SK-N-SH treated with all-trans-retinoic acid at 6 μM for 48 hours (cell line): ENCODE results near the gene CACNA2D2.

ENCODE experiments used
- ATAC-seq: fragments of 200-7000 bp; cut with Tn5 transposase; 3 replicates; pipeline ENCODE4 v1.9.1; 2020; ENCODE audit warnings: mild to moderate bottlenecking, moderate library complexity
- ARNTL ChIP-seq: fragments of 450-650 bp; formaldehyde crosslinking; IDR thresholded peaks from 2 replicates; pipeline ENCODE4 v1.5.0; 2020; ENCODE audit warnings: low read depth, mild to moderate bottlenecking, moderate library complexity, borderline replicate concordance
- BACH2 ChIP-seq: fragments of 250-450 bp; sonication (Bioruptor Pico); IDR thresholded peaks from 2 replicates; pipeline ENCODE4 v1.9.0; 2021; ENCODE audit warnings: mild to moderate bottlenecking, borderline replicate concordance
- CREB5 ChIP-seq: fragments of 250-450 bp; sonication (Bioruptor Pico); IDR thresholded peaks from 2 replicates; pipeline ENCODE4 v1.5.1; 2020; ENCODE audit warnings: low read depth, mild to moderate bottlenecking, moderate library complexity
- CSDC2 ChIP-seq: fragments of 250-450 bp; sonication (Bioruptor Pico); IDR thresholded peaks from 2 replicates; pipeline ENCODE4 v1.5.0; 2020; ENCODE audit warnings: mild to moderate bottlenecking, moderate library complexity
- CSRNP3 ChIP-seq: fragments of 250-450 bp; sonication (Bioruptor Pico); IDR thresholded peaks from 2 replicates; pipeline ENCODE4 v1.5.1; 2021; ENCODE audit warnings: mild to moderate bottlenecking, moderate library complexity
- ESRRG ChIP-seq: fragments of 250-450 bp; sonication (Bioruptor Pico); IDR thresholded peaks from 2 replicates; pipeline ENCODE4 v1.6.1; 2021; ENCODE audit warnings: mild to moderate bottlenecking
- GLIS3 ChIP-seq: fragments of 250-450 bp; sonication (Bioruptor Pico); IDR thresholded peaks from 2 replicates; pipeline ENCODE4 v1.5.0; 2020; ENCODE audit warnings: mild to moderate bottlenecking, moderate library complexity
- ISL1 ChIP-seq: fragments of 250-450 bp; sonication (Bioruptor Pico); IDR thresholded peaks from 2 replicates; pipeline ENCODE4 v2.1.2; 2022; ENCODE audit warnings: mild to moderate bottlenecking, moderate library complexity
- OSR1 ChIP-seq: fragments of 250-450 bp; sonication (Bioruptor Pico); IDR thresholded peaks from 2 replicates; pipeline ENCODE4 v1.8.0; 2022; ENCODE audit warnings: moderate library complexity, mild to moderate bottlenecking, inconsistent platforms
- PATZ1 ChIP-seq: fragments of 250-450 bp; sonication (Bioruptor Pico); IDR thresholded peaks from 2 replicates; pipeline ENCODE4 v1.8.0; 2020; ENCODE audit warnings: mild to moderate bottlenecking, moderate library complexity, borderline replicate concordance
- PPARA ChIP-seq: fragments of 250-450 bp; sonication (Bioruptor Pico); IDR thresholded peaks from 2 replicates; pipeline ENCODE4 v1.5.0; 2020; ENCODE audit warnings: mild to moderate bottlenecking, borderline replicate concordance
- RARB ChIP-seq: fragments of 250-450 bp; sonication (Bioruptor Pico); IDR thresholded peaks from 2 replicates; pipeline ENCODE4 v1.8.0; 2021; ENCODE audit warnings: mild to moderate bottlenecking, moderate library complexity
- SNAI2 ChIP-seq: fragments of 250-450 bp; sonication (Bioruptor Pico); IDR thresholded peaks from 2 replicates; pipeline ENCODE4 v1.5.0; 2020; ENCODE audit warnings: mild to moderate bottlenecking, moderate library complexity
- TCF4 ChIP-seq: fragments of 250-450 bp; sonication (Bioruptor Pico); IDR thresholded peaks from 2 replicates; pipeline ENCODE4 v1.8.0; 2021; ENCODE audit warnings: mild to moderate bottlenecking, moderate library complexity, borderline replicate concordance
- TOX ChIP-seq: fragments of 250-450 bp; sonication (Bioruptor Pico); IDR thresholded peaks from 2 replicates; pipeline ENCODE4 v1.8.0; 2021; ENCODE audit warnings: mild to moderate bottlenecking, moderate library complexity, borderline replicate concordance
- TSHZ2 ChIP-seq: fragments of 250-450 bp; sonication (Bioruptor Pico); IDR thresholded peaks from 2 replicates; pipeline ENCODE4 v1.5.0; 2020; ENCODE audit warnings: mild to moderate bottlenecking, moderate library complexity
- ZC3H10 ChIP-seq: fragments of 250-450 bp; sonication (Bioruptor Pico); IDR thresholded peaks from 2 replicates; pipeline ENCODE4 v1.5.1; 2021; ENCODE audit warnings: mild to moderate bottlenecking, moderate library complexity
- ZFP30 ChIP-seq: fragments of 450-650 bp; formaldehyde crosslinking; IDR thresholded peaks from 2 replicates; pipeline ENCODE4 v1.5.0; 2022; ENCODE audit warnings: mild to moderate bottlenecking, moderate library complexity
- ZNF70 ChIP-seq: fragments of 450-650 bp; formaldehyde crosslinking; IDR thresholded peaks from 2 replicates; pipeline ENCODE4 v1.5.0; 2020; ENCODE audit warnings: mild to moderate bottlenecking, moderate library complexity
- ZNF8 ChIP-seq: fragments of 450-650 bp; formaldehyde crosslinking; IDR thresholded peaks from 2 replicates; pipeline ENCODE4 v1.5.0; 2020; ENCODE audit warnings: mild to moderate bottlenecking, moderate library complexity

The CACNA2D2 gene

GRCh38 chr3:50493623-50494022, 9.8 kb downstream of the CACNA2D2 start:
- TF ChIP-seq BACH2 (no peak), CREB5 (no peak), CSDC2 (CRISPR knock-in tag) (no peak), GLIS3 (CRISPR knock-in tag) (no peak), ZC3H10 (CRISPR knock-in tag) (no peak), TCF4 (CRISPR knock-in tag) (no peak), PPARA (CRISPR knock-in tag) (no peak)
- no peak for ATAC-seq

GRCh38 chr3:50493086-50493485, 10.3 kb downstream of the CACNA2D2 start:
- TF ChIP-seq TOX (CRISPR knock-in tag) (no peak), SNAI2 (CRISPR knock-in tag) (no peak), BACH2 (no peak), OSR1 (CRISPR knock-in tag) (no peak), CSRNP3 (CRISPR knock-in tag) (no peak)
- ATAC-seq = no peak

- no peak for ATAC-seq
- TF ChIP-seq TSHZ2 (CRISPR knock-in tag) (no peak), ESRRG (CRISPR knock-in tag) (no peak), GLIS3 (CRISPR knock-in tag) (no peak), ZFP30 (CRISPR knock-in tag) (no peak), OSR1 (CRISPR knock-in tag) (no peak), CSDC2 (CRISPR knock-in tag) (no peak), CSRNP3 (CRISPR knock-in tag) (no peak), RARB (CRISPR knock-in tag) (no peak), ZC3H10 (CRISPR knock-in tag) (no peak), ARNTL (CRISPR knock-in tag) (no peak), ZNF70 (CRISPR knock-in tag) (no peak), PATZ1 (CRISPR knock-in tag) (no peak), SNAI2 (CRISPR knock-in tag) (no peak), ZNF8 (CRISPR knock-in tag) (no peak), BACH2 (no peak), TCF4 (CRISPR knock-in tag) (no peak), CREB5 (no peak), ISL1 (CRISPR knock-in tag) (no peak)
Measured at GRCh38 chr3:50491023-50491422, 12.4 kb downstream of the CACNA2D2 start.
